Measurements from ENCODE around the gene HSPBP1. TPM values are rescaled to one million over a fixed set of nuclear protein-coding genes. Genes with fewer than 3 reads are reported as not detected.
A peak's percentile ranks its signal among the peaks of the same experiment; 100 is the strongest.

HSPBP1 gene
- total and polyA plus RNA-seq, 2 of the 13 experiments (the other 11 are each of a cell fraction or from before 2014, with no cell fraction given): 22.3 to 33.7 TPM

GRCh38 chr19:55258828-55259539 is 20.9 kb downstream of the HSPBP1 start, which contains the start of gene PPP6R1 (continued):
- peak; percentile 53; the same call in 1 of the 2 replicates for TF ChIP-seq ZHX2 (IDR thresholded peaks at IDR 0.05; ENCODE audit: low read depth)
- TF ChIP-seq ZHX2 (CRISPR knock-in tag; IDR thresholded peaks at IDR 0.05; ENCODE audit: borderline replicate concordance): peak; percentile 36; the same call in 1 of the 2 replicates
- TF ChIP-seq RFXAP (CRISPR knock-in tag; IDR thresholded peaks at IDR 0.05; ENCODE audit: borderline replicate concordance): peak; percentile 95
- peak; percentile 80 for TF ChIP-seq ZBTB34 (CRISPR knock-in tag; IDR thresholded peaks at IDR 0.05)
- TF ChIP-seq POLR2A (IDR thresholded peaks at IDR 0.05; ENCODE audit: insufficient read depth in 1 of 2, low read depth in 2 of 2, low read length in 2 of 2): peak; percentile 79 to 86
- TF ChIP-seq EEA1 (CRISPR knock-in tag; IDR thresholded peaks at IDR 0.05; ENCODE audit: borderline replicate concordance): peak; percentile 35; the same call in 1 of the 2 replicates
- TF ChIP-seq RELA (CRISPR knock-in tag; IDR thresholded peaks at IDR 0.05): no peak
- TF ChIP-seq BCL6 (CRISPR knock-in tag; IDR thresholded peaks at IDR 0.05): peak; percentile 58
- TF ChIP-seq ZBTB14 (CRISPR knock-in tag; IDR thresholded peaks at IDR 0.05): peak; percentile 65
- no peak for TF ChIP-seq WIZ (CRISPR knock-in tag; IDR thresholded peaks at IDR 0.05)
- TF ChIP-seq MEIS1 (CRISPR knock-in tag; IDR thresholded peaks at IDR 0.05; ENCODE audit: borderline replicate concordance): peak; percentile 27; the same call in 1 of the 2 replicates
- TF ChIP-seq YEATS2 (CRISPR knock-in tag; IDR thresholded peaks at IDR 0.05; ENCODE audit: borderline replicate concordance): peak; percentile 86
- no peak for TF ChIP-seq MAFG (CRISPR knock-in tag; IDR thresholded peaks at IDR 0.05)
- no peak for TF ChIP-seq ZNF280B (CRISPR knock-in tag; IDR thresholded peaks at IDR 0.05; ENCODE audit: borderline replicate concordance)
- TF ChIP-seq JARID2 (CRISPR knock-in tag; IDR thresholded peaks at IDR 0.05; ENCODE audit: insufficient replicate concordance): peak; percentile 82
- peak; percentile 71; the same call in 1 of the 2 replicates for TF ChIP-seq THAP7 (CRISPR knock-in tag; IDR thresholded peaks at IDR 0.05)
- no peak for TF ChIP-seq MZF1 (CRISPR knock-in tag; IDR thresholded peaks at IDR 0.05; ENCODE audit: borderline replicate concordance)
- peak; percentile 79 for TF ChIP-seq ZNF772 (CRISPR knock-in tag; IDR thresholded peaks at IDR 0.05)

Measured in HepG2 (cell line).